ENCODE results near the gene GPHN. TPM values are rescaled to one million over a fixed set of nuclear protein-coding genes. Genes with fewer than 3 reads are reported as not detected.

GPHN gene
- total RNA-seq, 2 donors from 2014 or later: 13.5 to 18.7 TPM

DNA sequence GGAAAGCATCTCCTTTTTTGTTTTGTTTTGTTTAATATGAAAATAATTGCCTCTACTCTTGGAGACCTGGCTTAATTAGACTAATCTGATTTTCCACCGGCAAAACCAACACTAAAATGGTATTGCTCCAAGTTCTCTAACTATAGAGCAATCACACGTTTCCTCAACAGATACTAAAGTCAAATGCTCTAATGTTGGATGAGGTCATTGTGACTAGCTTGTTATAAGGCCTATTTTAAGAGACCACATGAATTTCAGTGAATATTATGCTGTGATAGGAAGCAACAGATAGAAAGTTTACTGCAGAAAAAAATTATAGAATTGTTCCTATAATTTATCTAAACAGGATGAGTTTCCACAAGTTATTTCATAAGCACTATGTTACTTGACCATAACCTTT lies 25.1 kb upstream of the GPHN start:
- 66% methylated on average over 2 of the region's 2 CpGs for WGBS
- no peak for TF ChIP-seq POLR2AphosphoS5 (IDR thresholded peaks at IDR 0.05)
- TF ChIP-seq, protein P1, sequence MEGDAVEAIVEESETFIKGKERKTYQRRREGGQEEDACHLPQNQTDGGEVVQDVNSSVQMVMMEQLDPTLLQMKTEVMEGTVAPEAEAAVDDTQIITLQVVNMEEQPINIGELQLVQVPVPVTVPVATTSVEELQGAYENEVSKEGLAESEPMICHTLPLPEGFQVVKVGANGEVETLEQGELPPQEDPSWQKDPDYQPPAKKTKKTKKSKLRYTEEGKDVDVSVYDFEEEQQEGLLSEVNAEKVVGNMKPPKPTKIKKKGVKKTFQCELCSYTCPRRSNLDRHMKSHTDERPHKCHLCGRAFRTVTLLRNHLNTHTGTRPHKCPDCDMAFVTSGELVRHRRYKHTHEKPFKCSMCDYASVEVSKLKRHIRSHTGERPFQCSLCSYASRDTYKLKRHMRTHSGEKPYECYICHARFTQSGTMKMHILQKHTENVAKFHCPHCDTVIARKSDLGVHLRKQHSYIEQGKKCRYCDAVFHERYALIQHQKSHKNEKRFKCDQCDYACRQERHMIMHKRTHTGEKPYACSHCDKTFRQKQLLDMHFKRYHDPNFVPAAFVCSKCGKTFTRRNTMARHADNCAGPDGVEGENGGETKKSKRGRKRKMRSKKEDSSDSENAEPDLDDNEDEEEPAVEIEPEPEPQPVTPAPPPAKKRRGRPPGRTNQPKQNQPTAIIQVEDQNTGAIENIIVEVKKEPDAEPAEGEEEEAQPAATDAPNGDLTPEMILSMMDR (IDR thresholded peaks at IDR 0.05): no peak
- no peak for TF ChIP-seq POLR2A (IDR thresholded peaks at IDR 0.05)
- no peak for DNase-seq (ENCODE audit: low spot score)
- Histone ChIP-seq H3K4me1 (replicated peaks) (no peaks in the 10 kb centered on the region), H3K4me3 (no peak overlapping the region), H3K9me3 (no peaks in the 10 kb centered on the region), H3K27me3 (replicated peaks; ENCODE audit: insufficient read depth) (no peaks in the 10 kb centered on the region), H3K36me3 (no peaks in the 10 kb centered on the region), H3K27ac (no peak overlapping the region)
- intact Hi-C loops (cut with DNase I): no loop called here

DNA sequence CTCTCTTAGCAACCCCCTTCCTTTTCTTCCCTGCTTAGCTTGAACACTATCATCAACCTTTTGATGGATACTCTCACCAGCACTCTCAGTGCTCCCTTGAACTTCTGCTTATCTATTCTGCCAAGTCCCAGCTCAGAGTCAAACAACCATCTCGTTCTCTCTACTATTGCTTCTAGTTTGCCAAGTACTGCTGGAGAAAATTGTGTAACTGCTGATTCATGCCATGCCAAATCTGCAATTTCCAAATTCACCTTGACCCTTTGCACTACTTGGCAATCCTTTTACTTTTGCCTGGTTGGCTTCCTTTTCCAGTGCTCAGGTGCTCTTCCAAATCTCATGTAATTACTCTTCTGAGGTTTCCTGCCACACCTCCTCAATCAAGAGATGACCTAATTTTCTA lies 24.6 kb upstream of the GPHN start:
- intact Hi-C loops (cut with DNase I): no loop called here
- WGBS: 34% methylated on average over 1 of the region's 1 CpG
- H3K27ac ChIP-seq: no peak overlapping the region

DNA sequence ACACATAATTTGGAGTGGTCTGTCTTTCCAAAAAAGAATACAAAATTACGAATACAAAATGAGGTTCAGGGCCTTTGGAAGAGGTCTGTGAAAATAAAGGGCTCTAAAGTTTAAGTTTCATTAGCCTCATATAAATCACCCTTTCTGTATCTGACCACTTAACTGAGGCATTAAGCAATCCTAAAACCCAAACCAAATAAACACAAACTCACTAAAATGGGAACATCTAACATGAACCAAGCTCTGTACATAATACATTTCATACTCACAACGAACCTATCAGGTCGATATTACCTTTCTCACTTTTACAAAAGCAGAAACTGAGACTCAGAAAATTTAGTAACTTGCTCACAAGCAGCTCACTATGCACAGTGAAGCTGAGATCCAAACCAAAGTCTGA lies 22.9 kb upstream of the GPHN start:
- no peaks in the 10 kb centered on the region for H3K9me3 ChIP-seq
- WGBS: 62% methylated on average over 3 of the region's 3 CpGs
- no peak overlapping the region for H3K4me3 ChIP-seq
- H3K27me3 ChIP-seq (replicated peaks; ENCODE audit: insufficient read depth): no peaks in the 10 kb centered on the region
- no peaks in the 10 kb centered on the region for H3K36me3 ChIP-seq
- TF ChIP-seq POLR2A (IDR thresholded peaks at IDR 0.05): no peak
- TF ChIP-seq, protein P1 (IDR thresholded peaks at IDR 0.05): no peak
- no peak for TF ChIP-seq POLR2AphosphoS5 (IDR thresholded peaks at IDR 0.05)
- H3K27ac ChIP-seq: no peak overlapping the region
- no peak for DNase-seq (ENCODE audit: low spot score)
- no peaks in the 10 kb centered on the region for H3K4me1 ChIP-seq (replicated peaks)
- intact Hi-C loops (cut with DNase I): no loop called here

More for the DNA sequence above, 24.6 kb upstream of the GPHN start:
- H3K27me3 ChIP-seq (replicated peaks; ENCODE audit: insufficient read depth): no peaks in the 10 kb centered on the region
- no peak for TF ChIP-seq POLR2A (IDR thresholded peaks at IDR 0.05)
- TF ChIP-seq POLR2AphosphoS5 (IDR thresholded peaks at IDR 0.05): no peak
- DNase-seq (ENCODE audit: low spot score): no peak
- no peaks in the 10 kb centered on the region for H3K36me3 ChIP-seq
- H3K4me3 ChIP-seq: no peak overlapping the region
- no peaks in the 10 kb centered on the region for H3K9me3 ChIP-seq
- H3K4me1 ChIP-seq (replicated peaks): no peaks in the 10 kb centered on the region

DNA sequence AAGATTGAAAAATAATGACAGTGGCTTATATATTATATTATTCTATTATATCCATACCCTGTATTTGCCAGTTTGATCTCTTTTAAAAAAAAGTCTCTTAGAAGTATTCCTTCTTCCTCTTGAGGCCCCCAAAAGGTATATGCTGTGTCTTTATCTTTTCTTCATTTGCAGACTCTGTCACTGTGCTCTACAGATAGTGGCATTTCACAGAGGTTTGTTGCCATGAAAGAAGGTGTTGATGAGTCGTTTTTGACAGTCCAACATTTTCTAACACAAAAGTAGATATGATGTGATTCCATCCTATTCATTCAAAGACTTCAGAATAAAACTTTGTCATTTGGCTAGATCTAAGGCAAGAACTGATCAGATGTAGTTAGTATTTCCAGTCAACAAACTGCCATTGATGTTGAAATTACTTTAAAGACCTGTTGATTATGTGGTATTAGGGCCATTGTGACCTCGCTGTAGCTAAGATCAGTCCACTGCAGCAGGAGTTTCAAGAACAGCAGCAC lies 22.0 kb upstream of the GPHN start, which contains the start of gene CCDC196:
CCDC196 (plus strand) TSS at position 462 of the 512 bp plus-strand sequence. CDS start 132 bp downstream, outside the sequence.
- no peak within 1 kb of the TSS for H3K4me3 ChIP-seq
- intact Hi-C loops (cut with DNase I): no loop called here
- WGBS: 81% methylated on average over 2 of the region's 2 CpGs
- no peaks in the 10 kb centered on the region for H3K36me3 ChIP-seq
- no peaks in the 10 kb centered on the region for H3K4me1 ChIP-seq (replicated peaks)
- H3K9me3 ChIP-seq: no peaks in the 10 kb centered on the region
- TF ChIP-seq POLR2A (IDR thresholded peaks at IDR 0.05) (no peak), POLR2AphosphoS5 (IDR thresholded peaks at IDR 0.05) (no peak)
- TF ChIP-seq, protein P1 (IDR thresholded peaks at IDR 0.05): no peak
- H3K27ac ChIP-seq: no peak within 1 kb of the TSS
- H3K27me3 ChIP-seq (replicated peaks; ENCODE audit: insufficient read depth): no peaks in the 10 kb centered on the region
- no peak for DNase-seq (ENCODE audit: low spot score)

DNA sequence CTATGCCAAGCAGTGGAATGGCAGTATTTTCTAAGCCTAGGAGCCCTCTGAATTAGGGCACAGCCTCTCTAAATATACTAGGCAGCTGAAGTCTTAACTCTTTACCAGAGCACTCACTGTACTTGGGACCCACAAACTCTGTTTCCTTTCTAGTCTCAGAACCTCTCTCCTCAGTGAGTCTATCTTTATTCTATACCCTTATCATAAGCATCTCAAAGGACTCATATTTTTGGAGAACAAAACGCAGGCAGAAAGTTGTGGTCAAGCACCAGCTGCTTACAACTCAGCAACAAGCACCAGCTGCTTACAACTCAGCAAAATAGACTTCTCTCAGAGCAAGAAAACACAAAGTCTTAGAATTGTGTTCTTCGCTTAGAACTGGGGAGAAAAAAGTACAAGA lies 20.8 kb upstream of the GPHN start:
- WGBS: 67% methylated on average over 2 of the region's 2 CpGs

More for the DNA sequence above, 20.8 kb upstream of the GPHN start:
- H3K27ac ChIP-seq: no peak overlapping the region
- DNase-seq (ENCODE audit: low spot score): no peak
- H3K4me3 ChIP-seq: no peak overlapping the region
- H3K9me3 ChIP-seq: no peaks in the 10 kb centered on the region
- intact Hi-C loops (cut with DNase I): no loop called here
- H3K4me1 ChIP-seq (replicated peaks): no peaks in the 10 kb centered on the region
- no peaks in the 10 kb centered on the region for H3K36me3 ChIP-seq
- H3K27me3 ChIP-seq (replicated peaks; ENCODE audit: insufficient read depth): no peaks in the 10 kb centered on the region
- TF ChIP-seq POLR2AphosphoS5 (IDR thresholded peaks at IDR 0.05): no peak

Data from prostate gland (tissue), 2 donors.